Esophagus squamous epithelium (tissue), 5 donors: ENCODE results near the gene SCLY. TPM values are rescaled to one million over a fixed set of nuclear protein-coding genes. Genes with fewer than 3 reads are reported as not detected.
"Not testable (repeated sequence)": the region's sequence is repeated elsewhere in the genome, so short reads cannot be mapped to it uniquely, and the experiment has no call there.

Source experiments
- DNase-seq: peaks from one replicate; lab custom pipeline; 2025; lab: John Stamatoyannopoulos, UW
- H3K27ac ChIP-seq, 4 donors: fragments of 200-600 bp; sonication (generic); one replicate each; pipeline ENCODE4 v1.5.1; 2016 to 2019; ENCODE audit warnings: mild to moderate bottlenecking in 1 of 4
- H3K27me3 ChIP-seq, 4 donors: fragments of 200-600 bp; sonication (generic); 1 replicate in 3 of 4; 2 replicates in 1 of 4; pipeline versions ENCODE4 v1.5.1 to v1.6.0; 2017 to 2021; ENCODE audit warnings: antibody characterized with exemption in 1 of 4
- H3K36me3 ChIP-seq, 3 donors: fragments of 200-600 bp; sonication (generic); one replicate each; pipeline ENCODE4 v1.5.1; 2016 to 2019
- H3K4me1 ChIP-seq, 3 donors: fragments of 200-600 bp; sonication (generic); one replicate each; pipeline ENCODE4 v1.5.1; 2017 to 2019
- H3K4me3 ChIP-seq, 4 donors: fragments of 200-600 bp; sonication (generic); 1 replicate in 3 of 4; 2 replicates in 1 of 4; pipeline ENCODE4 v1.5.1; 2016 to 2019; ENCODE audit warnings: mild to moderate bottlenecking in 2 of 4, moderate library complexity in 1 of 4
- H3K9me3 ChIP-seq, 3 donors: fragments of 200-600 bp; sonication (generic); one replicate each; pipeline ENCODE4 v1.5.1; 2016 to 2019
- POLR2A ChIP-seq, 4 donors: fragments of 450-650 bp; IDR thresholded peaks; one replicate each; pipeline ENCODE4 v1.6.1; 2017; ENCODE audit warnings: antibody characterized with exemption in 4 of 4, mild to moderate bottlenecking in 4 of 4, moderate library complexity in 3 of 4
- WGBS, 2 donors: methylation state at CpG; one replicate each; pipeline ENCODE4 v1.1.5; 2018; 5-methylcytosine and 5-hydroxymethylcytosine counted together
- intact Hi-C: fragments of 100-400 bp; cut with DNase I; formaldehyde crosslinking; loops from one replicate; pipeline ENCODE4 v1.15.0; 2022
- total RNA-seq, 4 donors: library from RNA; depleted of rRNA; stranded (reverse); fragments of >200 nt; gene quantifications; one replicate each; pipeline ENCODE4 v1.1.0, GENCODE V29; 2016
- TF ChIP-seq, protein P1 (sequence below), 6 experiments: fragments of 450-650 bp in 4 of 6; fragments of 200-600 bp in 2 of 6; sonication (generic) in 2 of 6; IDR thresholded peaks; one replicate each; pipeline ENCODE4 v1.5.1; 2016 to 2019; ENCODE audit warnings: antibody characterized with exemption in 6 of 6, mild to moderate bottlenecking in 4 of 6, moderate library complexity in 4 of 6
- donor health status: DM: yes; HTN: yes; CAD: no.

Gene SCLY
- total RNA-seq, 4 donors from 2014 or later = 3.0 to 14.0 (median 11.4) TPM

DNA sequence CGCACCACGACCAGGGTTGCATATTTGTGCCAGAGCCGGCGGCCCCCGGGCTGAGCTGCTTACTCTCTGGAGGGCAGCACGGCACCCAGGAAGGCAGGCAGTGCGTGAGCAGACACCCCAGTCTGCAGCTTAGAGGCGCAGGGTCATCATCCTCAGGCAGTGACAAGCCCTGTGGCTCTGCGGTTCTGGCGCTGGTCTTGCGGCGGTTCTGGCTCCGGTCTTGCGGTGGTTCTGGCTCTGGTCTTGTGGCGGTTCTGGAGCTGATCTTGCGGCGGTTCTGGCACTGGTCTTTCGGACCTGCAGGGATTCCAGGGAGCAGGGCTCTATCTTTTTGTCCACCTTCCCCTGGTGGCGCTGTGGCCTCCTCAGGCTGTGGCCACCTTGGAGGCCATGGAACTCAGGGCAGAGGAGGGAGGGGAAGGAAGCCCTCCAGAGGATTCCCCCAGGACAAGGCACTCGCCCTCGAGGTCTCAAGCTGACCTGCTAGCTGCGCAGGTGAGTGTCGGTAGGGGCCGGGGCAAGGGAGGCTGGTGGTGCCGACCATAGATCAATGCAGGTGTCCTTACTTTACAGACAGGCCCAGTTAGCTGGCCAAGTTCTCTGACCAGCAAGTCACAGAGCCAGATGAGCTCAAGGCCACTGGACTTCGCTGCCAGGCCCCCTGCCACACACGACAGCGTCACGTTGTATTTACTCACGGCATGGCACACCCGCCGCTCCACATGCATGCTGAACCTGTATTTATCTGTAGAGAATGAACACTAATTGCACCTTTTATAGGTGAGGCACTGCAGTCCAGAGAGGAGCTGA, 54.3 kb downstream of the SCLY start:
- TF ChIP-seq, protein P1, sequence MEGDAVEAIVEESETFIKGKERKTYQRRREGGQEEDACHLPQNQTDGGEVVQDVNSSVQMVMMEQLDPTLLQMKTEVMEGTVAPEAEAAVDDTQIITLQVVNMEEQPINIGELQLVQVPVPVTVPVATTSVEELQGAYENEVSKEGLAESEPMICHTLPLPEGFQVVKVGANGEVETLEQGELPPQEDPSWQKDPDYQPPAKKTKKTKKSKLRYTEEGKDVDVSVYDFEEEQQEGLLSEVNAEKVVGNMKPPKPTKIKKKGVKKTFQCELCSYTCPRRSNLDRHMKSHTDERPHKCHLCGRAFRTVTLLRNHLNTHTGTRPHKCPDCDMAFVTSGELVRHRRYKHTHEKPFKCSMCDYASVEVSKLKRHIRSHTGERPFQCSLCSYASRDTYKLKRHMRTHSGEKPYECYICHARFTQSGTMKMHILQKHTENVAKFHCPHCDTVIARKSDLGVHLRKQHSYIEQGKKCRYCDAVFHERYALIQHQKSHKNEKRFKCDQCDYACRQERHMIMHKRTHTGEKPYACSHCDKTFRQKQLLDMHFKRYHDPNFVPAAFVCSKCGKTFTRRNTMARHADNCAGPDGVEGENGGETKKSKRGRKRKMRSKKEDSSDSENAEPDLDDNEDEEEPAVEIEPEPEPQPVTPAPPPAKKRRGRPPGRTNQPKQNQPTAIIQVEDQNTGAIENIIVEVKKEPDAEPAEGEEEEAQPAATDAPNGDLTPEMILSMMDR (IDR thresholded peaks at IDR 0.05) = no peak
- TF ChIP-seq POLR2A (IDR thresholded peaks at IDR 0.05) = no peak
- Histone ChIP-seq H3K4me3 (no peak overlapping the region), H3K27ac (no peak overlapping the region), H3K4me1 (no peaks in the 10 kb centered on the region), H3K36me3 (no peaks in the 10 kb centered on the region), H3K9me3 (peaks cover 0 to 9% (median 4%) of the 10 kb centered on the region in 3 donors), H3K27me3 (peaks cover 0 to 33% (median 0%) of the 10 kb centered on the region in 4 donors)
- WGBS, 2 donors = 90 to 95% methylated on average over 14 to 16 of the region's 32 CpGs
- intact Hi-C loops = no loop called here
- no peak for DNase-seq

DNA sequence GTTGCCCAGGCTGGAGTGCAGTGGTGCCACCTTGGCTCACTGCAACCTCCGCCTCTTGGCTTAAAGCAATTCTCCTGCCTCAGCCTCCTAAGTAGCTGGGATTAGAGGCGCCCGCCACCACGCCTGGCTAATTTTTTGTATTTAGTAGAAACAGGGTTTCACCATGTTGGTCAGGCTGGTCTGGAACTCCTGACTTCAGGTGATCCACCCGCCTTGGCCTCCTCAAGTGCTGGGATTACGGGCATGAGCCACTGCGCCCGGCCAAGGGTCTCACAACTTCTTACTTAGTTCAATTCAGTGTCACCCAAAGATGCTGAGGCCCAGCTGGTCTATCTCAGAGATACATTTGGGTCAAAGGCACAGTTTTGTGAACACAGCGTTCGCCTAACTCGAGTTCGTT, 54.9 kb downstream of the SCLY start:
- DNase-seq, H3K27ac ChIP-seq, intact Hi-C loops, H3K9me3 ChIP-seq, H3K4me3 ChIP-seq, H3K36me3 ChIP-seq, H3K4me1 ChIP-seq: not testable (repeated sequence)
- H3K27me3 ChIP-seq = peaks cover 0 to 40% (median 0%) of the 10 kb centered on the region in 4 donors
- WGBS, 2 donors = 81 to 82% methylated on average over 8 of the region's 12 CpGs

DNA sequence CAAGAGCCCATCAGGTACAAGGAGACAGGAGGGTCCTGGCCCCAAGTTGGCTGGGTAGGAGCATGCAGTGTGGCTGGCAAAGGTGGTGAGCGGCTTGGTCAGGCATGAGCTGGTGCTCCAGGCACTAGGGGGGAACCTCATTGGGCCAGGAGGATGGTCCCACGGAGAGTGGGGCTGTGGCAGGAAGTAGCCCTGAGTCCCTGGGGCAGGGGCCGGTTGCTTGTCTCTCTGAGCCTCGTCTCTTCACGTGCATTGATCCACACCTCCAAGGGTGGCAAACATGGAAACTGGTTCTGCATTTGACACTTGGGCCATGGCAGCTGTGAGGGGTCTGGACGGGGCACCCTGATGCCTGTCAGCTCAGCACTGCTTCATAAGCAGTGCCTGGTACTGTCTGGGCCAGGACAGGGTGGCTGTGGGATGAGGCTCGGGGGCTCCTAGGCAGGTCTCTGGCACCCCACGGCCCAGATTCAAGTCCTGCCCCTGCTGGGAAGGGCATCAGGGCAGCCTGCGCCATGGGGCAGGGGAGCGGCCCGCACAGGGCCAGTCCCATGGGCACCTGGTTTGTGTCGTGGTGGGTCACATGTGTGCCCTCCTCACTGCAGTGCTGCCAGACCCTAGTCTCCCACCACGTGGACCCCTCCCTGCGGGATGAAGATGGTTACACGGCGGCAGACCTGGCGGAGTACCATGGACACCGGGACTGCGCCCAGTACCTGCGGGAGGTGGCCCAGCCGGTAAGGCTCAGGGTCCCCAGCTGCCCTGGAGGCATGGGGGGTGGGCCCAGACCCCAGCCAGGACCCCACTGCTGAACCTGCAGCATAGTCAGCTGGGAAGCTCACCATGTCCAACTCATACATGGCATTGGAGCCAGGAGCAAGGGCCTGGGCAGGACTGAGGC, 55.7 kb downstream of the SCLY start:
- peaks cover 0 to 8% (median 0%) of the 10 kb centered on the region in 3 donors for H3K4me1 ChIP-seq
- intact Hi-C loops = no loop called here
- 86 to 88% methylated on average over 5 to 10 of the region's 21 CpGs for WGBS, 2 donors
- peaks cover 0 to 47% (median 0%) of the 10 kb centered on the region in 4 donors for H3K27me3 ChIP-seq
- no peak overlapping the region for H3K4me3 ChIP-seq
- H3K27ac ChIP-seq = no peak overlapping the region
- DNase-seq = no peak
- H3K9me3 ChIP-seq = peaks cover 0 to 9% (median 4%) of the 10 kb centered on the region in 3 donors
- no peaks in the 10 kb centered on the region for H3K36me3 ChIP-seq
- TF ChIP-seq POLR2A (IDR thresholded peaks at IDR 0.05) = no peak
- TF ChIP-seq, protein P1 (IDR thresholded peaks at IDR 0.05) = no peak

DNA sequence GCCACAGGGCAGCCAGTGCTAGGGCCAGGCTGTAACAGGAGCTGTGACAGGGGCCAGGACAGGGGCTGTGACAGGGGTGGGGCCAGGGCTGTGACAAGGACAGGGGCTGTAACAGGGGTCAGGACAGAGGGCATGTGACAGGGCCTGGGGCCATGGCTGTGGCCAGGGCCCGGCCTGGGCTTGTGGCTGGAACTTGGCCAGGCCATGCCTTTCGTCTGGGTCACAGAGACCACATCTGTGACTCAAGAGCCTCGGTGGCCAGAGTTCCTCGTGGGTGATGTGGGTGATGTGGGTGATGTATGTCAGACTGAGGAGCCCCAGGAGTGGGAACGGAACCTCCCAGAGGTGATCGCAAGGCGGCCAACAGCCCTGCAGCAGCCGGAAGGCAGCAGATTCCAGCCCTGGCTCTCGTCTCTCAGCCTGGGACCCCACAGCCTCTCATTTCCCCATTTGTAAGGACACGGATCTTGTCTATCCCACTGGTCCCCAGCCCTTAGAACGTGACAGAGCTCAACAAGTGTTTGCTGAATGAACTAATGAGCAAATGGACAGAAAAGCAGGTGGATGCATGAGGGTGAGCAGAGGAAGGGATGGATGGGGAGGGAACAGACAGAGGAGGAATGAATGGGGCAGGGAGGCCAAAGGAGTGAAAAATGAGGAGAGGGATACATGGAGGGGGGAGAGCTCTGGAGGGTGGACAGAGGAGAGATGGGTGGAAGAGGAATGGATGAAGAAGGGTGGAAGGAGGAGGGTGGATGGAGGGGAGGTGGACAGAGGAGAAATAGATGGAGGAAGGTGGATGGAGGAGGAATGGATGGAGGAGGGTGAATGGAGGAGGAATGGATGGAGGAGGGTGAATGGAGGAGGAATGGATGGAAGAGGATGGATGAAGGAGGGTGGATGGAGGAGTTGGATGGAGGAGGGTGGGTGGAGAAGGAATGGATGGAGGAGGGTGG, 56.7 kb downstream of the SCLY start:
- H3K4me3 ChIP-seq = no peak overlapping the region
- peaks cover 0 to 8% (median 0%) of the 10 kb centered on the region in 3 donors for H3K4me1 ChIP-seq
- intact Hi-C loops = no loop called here
- H3K27ac ChIP-seq = no peak overlapping the region
- peaks cover 0 to 6% (median 3%) of the 10 kb centered on the region in 3 donors for H3K9me3 ChIP-seq
- H3K27me3 ChIP-seq = peaks cover 0 to 52% (median 0%) of the 10 kb centered on the region in 4 donors
- 56 to 65% methylated on average over 10 to 11 of the region's 11 CpGs for WGBS, 2 donors
- no peak for TF ChIP-seq POLR2A (IDR thresholded peaks at IDR 0.05)
- TF ChIP-seq, protein P1 (IDR thresholded peaks at IDR 0.05) = no peak
- H3K36me3 ChIP-seq = no peaks in the 10 kb centered on the region
- DNase-seq = no peak
